GM19035 (cell line): Measurements from ENCODE around the gene LYSET.
A peak's percentile ranks its signal among the peaks of the same experiment; 100 is the strongest.
"Not testable (repeated sequence)": the region's sequence is repeated elsewhere in the genome, so short reads cannot be mapped to it uniquely, and the experiment has no call there.

Experiments used
- ATAC-seq: cut with Tn5 transposase; IDR thresholded peaks from one replicate; pipeline ENCODE4 v1.9.1; 2021; ENCODE audit not compliant: unreplicated experiment

The LYSET gene

GRCh38 chr14:93184391-93185348, at the start of gene LYSET, which contains the start of gene MOAP1:
TSS of gene LYSET (plus strand) at chr14:93185317. CDS start at chr14:93185406, 89 bp downstream.
TSS of gene MOAP1 (minus strand) at chr14:93184897. CDS start at chr14:93184242, 655 bp downstream.
- ATAC-seq: peak; percentile 83

- no peak for ATAC-seq
Measured at GRCh38 chr14:93135399-93135798, 49.7 kb upstream of the LYSET start.

GRCh38 chr14:93136009-93136408, 49.1 kb upstream of the LYSET start:
- ATAC-seq: no peak

DNA sequence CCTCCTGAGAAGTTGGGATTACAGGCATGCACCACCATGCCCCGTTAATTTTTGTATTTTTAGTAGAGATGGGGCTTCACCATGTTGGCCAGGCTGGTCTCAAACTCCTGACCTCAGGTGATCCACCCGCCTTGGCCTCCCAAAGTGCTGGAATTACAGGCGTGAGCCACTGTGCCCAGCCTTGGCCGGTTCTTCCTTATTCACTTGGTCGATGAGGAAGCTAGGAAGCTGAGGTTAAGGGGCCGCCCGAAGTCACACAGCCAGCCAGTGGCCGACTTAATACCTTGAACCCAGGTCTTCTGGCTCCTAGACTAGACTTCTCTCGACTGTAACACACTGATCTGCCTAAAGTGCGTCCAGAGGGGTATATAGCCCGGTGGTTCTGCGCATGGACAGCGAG, 48.6 kb upstream of the LYSET start:
- ATAC-seq: not testable (repeated sequence)

DNA sequence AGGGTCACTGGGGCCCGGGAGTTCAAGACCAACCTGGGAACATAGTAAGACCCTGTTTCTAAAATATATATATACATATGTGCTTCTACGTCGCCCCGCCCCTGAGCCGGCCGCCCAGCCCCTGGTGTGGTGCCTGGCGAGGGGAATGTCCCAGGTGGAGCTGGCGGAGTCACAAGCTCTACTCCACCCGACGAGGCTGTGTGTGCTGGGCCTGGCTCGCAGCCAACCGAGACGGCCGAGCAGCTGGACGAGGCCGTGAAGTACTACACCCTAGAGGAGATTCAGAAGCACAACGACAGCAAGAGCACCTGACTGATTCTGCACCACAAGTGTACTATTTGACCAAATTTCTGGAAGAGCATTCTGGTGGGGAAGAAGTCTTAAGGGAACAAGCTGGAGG, 47.3 kb upstream of the LYSET start:
- no peak for ATAC-seq

DNA sequence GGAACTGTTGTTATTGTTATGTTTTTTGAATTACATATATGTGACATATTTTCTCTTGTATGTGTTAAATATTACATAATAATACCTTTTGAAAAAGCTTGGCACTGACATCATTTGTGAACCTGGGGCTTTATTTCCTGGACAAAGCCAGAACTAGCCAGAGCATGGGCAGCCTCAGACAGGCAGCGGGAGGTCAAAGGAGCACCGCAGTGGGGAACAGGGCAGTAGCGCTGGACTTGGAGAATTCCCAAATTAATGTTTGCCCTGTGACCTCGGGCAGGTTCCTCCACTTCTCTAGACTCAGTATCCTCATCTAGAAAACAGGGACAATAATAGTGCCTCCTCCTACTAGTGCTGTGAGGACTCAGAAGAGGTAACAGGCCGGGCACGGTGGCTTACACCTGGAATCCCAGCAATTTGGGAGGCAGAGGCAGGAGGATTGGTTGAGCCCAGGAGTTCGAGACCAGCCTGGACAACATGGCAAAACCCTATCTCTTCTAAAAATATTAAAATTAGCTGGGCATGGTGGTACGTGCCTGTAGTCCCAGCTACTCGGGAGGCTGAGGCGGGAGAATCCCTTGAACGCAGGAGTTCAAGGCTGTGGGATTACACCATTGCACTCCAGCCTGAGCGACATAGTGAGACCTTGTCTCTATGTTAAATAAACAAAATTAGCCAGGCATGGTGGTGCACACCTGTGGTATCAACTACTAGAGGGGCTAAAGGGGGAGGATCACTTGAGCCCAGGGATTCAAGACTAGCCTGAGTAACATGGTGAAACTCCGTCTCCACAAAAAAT, 42.1 kb upstream of the LYSET start:
- no peak for ATAC-seq

GRCh38 chr14:93146119-93146518, 39.0 kb upstream of the LYSET start:
- ATAC-seq: peak; percentile 86

DNA sequence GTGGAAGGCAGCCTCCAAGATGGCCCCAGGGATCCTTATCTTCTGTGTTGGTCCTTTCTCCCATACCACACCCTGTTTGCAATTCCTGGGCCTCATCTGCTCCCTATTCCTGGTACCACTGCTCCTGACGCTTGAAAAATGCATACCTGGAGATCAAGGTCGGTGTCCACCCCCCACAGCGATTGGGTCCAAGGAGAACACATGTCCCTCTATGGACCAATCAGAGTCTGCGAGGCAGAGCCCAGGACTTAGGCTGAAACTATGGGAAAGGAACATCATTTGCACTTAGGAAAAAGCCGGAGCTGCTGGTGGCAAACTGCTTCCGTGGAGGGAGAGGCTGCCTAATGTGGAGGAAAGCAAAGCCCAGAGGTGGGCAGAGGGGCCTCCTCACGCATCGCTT, 36.1 kb upstream of the LYSET start:
- ATAC-seq: no peak

GRCh38 chr14:93150227-93151208, 34.6 kb upstream of the LYSET start:
- ATAC-seq: no peak

DNA sequence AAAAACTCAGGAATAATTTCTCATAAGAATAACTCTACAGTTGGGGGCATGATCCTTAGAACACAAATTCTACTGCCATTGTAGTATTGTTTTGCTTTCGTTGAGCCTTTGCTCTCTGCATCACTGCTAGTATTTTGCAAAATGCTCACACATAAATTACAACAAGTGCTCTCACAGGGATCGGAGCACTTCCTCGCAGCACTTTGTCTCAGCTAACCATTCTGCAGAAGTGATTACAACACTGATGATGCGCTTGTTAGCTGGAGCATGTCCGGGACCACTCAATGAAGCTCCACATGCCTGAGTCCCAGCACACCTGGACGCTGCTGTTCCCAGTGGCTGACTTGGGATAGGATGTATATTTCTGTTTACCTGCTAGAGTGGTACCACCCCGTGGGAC, 32.0 kb upstream of the LYSET start:
- ATAC-seq: no peak

DNA sequence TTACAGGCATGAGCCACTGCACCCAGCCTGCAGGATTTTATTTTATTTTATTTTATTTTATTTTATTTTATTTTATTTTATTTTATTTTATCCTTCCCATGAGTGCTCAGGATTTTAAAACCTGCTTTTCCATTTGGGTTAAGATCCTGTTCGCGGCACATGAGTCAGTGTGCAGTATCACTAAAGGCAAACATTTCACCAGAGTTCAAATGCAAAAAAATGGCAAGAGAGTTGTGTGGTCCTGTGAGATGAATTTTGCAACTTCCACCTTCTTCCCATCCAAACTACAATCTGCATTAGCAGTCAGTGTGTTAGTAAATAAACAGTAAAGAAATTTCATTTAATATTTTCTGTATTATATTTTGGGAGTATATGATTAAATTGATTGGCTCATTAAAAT, 29.4 kb upstream of the LYSET start:
- ATAC-seq: no peak

- no peak for ATAC-seq
Measured at GRCh38 chr14:93156693-93157369, 28.3 kb upstream of the LYSET start.

GRCh38 chr14:93158349-93158748, 26.8 kb upstream of the LYSET start:
- ATAC-seq: not testable (repeated sequence)

DNA sequence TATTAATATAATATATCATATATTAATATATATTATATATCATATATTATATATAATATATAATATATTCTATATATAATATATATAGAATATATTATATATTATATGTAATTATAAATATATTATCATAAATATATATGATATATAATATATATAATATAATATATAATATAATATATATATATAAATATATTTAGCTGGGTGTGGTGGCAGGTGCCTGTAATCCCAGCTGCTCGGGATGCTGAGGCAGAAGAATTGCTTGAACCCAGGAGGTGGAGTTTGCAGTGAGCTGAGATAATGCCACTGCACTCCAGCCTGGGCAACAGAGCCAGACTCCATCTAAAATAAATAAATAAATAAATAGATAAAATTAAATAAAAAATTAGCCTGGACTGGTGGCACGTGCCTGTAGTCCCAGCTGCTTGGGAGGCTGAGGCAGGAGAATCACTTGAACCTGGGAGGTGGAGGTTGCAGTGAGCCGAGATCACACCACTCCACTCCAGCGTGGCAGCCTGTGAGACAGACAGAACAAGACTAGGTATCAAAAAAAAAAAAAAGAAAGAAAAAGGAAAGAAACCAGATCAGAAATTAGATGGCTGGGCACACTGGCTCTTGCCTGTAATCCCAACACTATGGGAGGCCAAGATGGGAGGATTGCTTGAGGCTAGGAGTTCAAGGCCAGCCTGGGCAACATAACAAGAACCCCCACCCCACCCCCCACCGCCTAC, 25.3 kb upstream of the LYSET start:
- not testable (repeated sequence) for ATAC-seq

DNA sequence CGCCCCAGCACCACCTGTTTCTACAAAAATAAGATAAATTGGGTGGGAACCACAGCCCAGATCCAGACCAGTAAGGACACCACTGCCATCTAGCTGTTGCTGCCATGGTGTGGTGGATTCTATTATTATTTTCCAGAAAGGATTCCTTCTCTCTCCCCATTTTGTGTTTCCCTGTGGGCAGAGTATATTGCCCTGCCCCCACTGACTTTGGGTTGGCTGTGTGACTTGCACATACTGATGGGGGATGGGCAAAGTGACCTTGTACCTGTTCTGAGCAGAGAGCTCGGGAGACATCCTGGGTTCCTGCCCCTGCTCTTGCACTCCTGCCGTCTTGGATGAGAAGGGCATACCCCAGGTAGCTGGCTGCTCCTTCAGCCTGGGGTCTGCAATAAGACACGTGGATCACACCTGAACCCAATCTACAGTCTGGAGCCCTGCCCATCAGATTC, 24.7 kb upstream of the LYSET start:
- no peak for ATAC-seq

- ATAC-seq: no peak
Measured at GRCh38 chr14:93161411-93161940, 23.6 kb upstream of the LYSET start.

GRCh38 chr14:93163564-93163963, 21.6 kb upstream of the LYSET start:
- ATAC-seq: peak; percentile 61

DNA sequence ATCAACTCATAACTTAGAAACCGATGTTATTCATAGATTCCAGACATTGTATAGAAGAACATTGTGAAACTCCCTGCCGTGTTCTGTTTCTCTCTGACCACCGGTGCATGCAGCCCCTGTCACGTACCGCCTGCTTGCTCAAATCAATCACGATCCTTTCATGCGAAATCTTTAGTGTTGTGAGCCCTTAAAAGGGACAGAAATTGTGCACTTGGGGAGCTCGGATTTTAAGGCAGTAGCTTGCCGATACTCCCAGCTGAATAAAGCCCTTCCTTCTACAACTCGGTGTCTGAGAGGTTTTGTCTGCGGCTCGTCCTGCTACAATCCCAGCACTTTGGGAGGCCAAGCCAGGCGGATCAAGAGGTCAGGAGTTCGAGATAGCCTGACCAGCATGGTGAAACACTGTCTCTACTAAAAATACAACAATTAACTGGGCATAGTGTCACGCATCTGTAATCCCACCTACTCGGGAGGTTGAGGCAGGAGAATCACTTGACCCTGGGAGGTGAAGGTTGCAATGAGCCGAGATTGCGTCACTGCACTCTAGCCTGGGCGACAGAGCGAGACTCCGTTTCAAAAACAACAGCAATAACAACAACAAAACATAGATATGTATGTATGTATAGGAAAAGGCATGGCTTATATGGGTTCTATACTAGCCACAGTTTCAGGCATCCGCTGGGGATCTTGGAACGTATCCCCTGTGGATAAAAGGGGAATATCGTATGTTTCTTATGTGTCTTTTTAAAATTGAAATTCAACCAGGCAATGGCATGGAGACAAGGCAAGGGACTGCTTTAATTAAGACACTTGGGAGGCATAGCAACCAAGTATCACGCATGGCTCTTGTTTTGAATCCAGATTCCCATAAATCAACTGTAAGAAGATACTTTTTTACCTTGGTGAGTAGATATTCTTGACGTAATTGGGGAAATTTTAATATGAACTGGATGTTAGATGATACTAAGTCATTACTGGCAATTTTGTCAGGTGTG, 19.5 kb upstream of the LYSET start:
- ATAC-seq: not testable (repeated sequence)
